GM12878 (cell line): ENCODE results near the gene ZBTB16. TPM values are rescaled to one million over a fixed set of nuclear protein-coding genes. Genes with fewer than 3 reads are reported as not detected.

Experiments
- ATAC-seq: fragments of 200-7000 bp; cut with Tn5 transposase; 3 replicates; pipeline ENCODE4 v1.9.1; 2020; ENCODE audit warnings: mild to moderate bottlenecking, moderate library complexity
- BruUV-seq: library from RNA; stranded (reverse); fragments of 400-500 nt; replicated peaks from 2 replicates; lab custom pipeline; 2021; lab: Mats Ljungman, UMichigan
- CTCF ChIA-PET: fragments of 300-600 bp; sonication (Branson Sonifier 250); formaldehyde crosslinking; extraction: SDS; loops from one replicate; lab custom pipeline; 2021; ENCODE audit warnings: inconsistent platforms; lab: Yijun Ruan, JAX
- POLR2A ChIA-PET: fragments of 350-600 bp; formaldehyde crosslinking; extraction: SDS; loops from one replicate; lab custom pipeline; 2021; ENCODE audit warnings: inconsistent platforms; lab: Charles Lee
- RAD21 ChIA-PET: fragments of 300-600 bp; sonication (Branson Sonifier 250); formaldehyde crosslinking; loops from one replicate; lab custom pipeline; 2023; ENCODE audit warnings: antibody characterized with exemption; ENCODE audit not compliant: unreplicated experiment; lab: Charles Lee
- SMC1A ChIA-PET: fragments of 300-600 bp; sonication (Branson Sonifier 250); formaldehyde crosslinking; loops from one replicate; lab custom pipeline; 2023; ENCODE audit not compliant: unreplicated experiment, uncharacterized antibody; lab: Charles Lee
- DNase-seq: peaks from one replicate; pipeline ENCODE4 v3.0.0-alpha.2; 2011; ENCODE audit warnings: low read depth, low spot score
- FAIRE-seq: peaks from 3 replicates; lab custom pipeline; 2011; peaks lifted over from hg19 to GRCh38; lab: Jason Lieb, UNC
- H2AFZ ChIP-seq: 2 replicates; pipeline ENCODE4 v1.6.0; 2011; ENCODE audit warnings: low read depth, low read length, control low read depth; ENCODE audit not compliant: control insufficient read depth
- H3K27ac ChIP-seq: 2 replicates; pipeline ENCODE4 v1.5.1; 2011; ENCODE audit warnings: control low read depth; ENCODE audit not compliant: control insufficient read depth, insufficient read depth
- H3K27me3 ChIP-seq, 2 experiments: replicated peaks in 1 of 2; 2 replicates each; pipeline versions ENCODE4 v1.6.0 to v1.6.1; 2011; ENCODE audit warnings: low read length in 1 of 2; ENCODE audit not compliant: control insufficient read depth in 2 of 2, insufficient read depth in 2 of 2
- H3K36me3 ChIP-seq, 2 experiments: 2 replicates each; pipeline ENCODE4 v1.5.1; 2011; ENCODE audit warnings: low read length in 1 of 2; ENCODE audit not compliant: control insufficient read depth in 2 of 2, insufficient read depth in 2 of 2
- H3K4me1 ChIP-seq: 2 replicates; pipeline ENCODE4 v1.6.1; 2011; ENCODE audit warnings: mild to moderate bottlenecking, low read length, moderate library complexity, mixed read lengths; ENCODE audit not compliant: control insufficient read depth, insufficient read depth
- H3K4me2 ChIP-seq: 2 replicates; pipeline ENCODE4 v1.6.0; 2011; ENCODE audit warnings: control low read depth; ENCODE audit not compliant: control insufficient read depth, insufficient read depth
- H3K4me3 ChIP-seq: fragments of 200-600 bp; sonication (generic); 2 replicates; pipeline ENCODE4 v1.5.1; 2016
- H3K79me2 ChIP-seq: 2 replicates; pipeline ENCODE4 v1.6.0; 2011; ENCODE audit warnings: low read length; ENCODE audit not compliant: control insufficient read depth, insufficient read depth
- H3K9ac ChIP-seq: 2 replicates; pipeline ENCODE4 v1.8.0; 2011; ENCODE audit warnings: low read length, control low read depth, mixed read lengths; ENCODE audit not compliant: control insufficient read depth, insufficient read depth
- H3K9me3 ChIP-seq: replicated peaks from 3 replicates; pipeline ENCODE4 v1.5.1; 2011; ENCODE audit warnings: mild to moderate bottlenecking, low read length; ENCODE audit not compliant: control insufficient read depth, insufficient read depth
- H4K20me1 ChIP-seq: 2 replicates; pipeline ENCODE4 v1.6.0; 2011; ENCODE audit not compliant: control insufficient read depth, insufficient read depth
- BCLAF1 ChIP-seq: fragments of 450-650 bp; IDR thresholded peaks from 2 replicates; pipeline ENCODE4 v1.6.1; 2017; ENCODE audit warnings: antibody characterized with exemption, mild to moderate bottlenecking, moderate library complexity
- BMI1 ChIP-seq: fragments of 450-650 bp; IDR thresholded peaks from 2 replicates; pipeline ENCODE4 v1.6.1; 2016; ENCODE audit warnings: mild to moderate bottlenecking, moderate library complexity, borderline replicate concordance
- E2F8 ChIP-seq: fragments of 450-650 bp; IDR thresholded peaks from 2 replicates; pipeline ENCODE4 v1.6.1; 2018; ENCODE audit warnings: mild to moderate bottlenecking, low read depth, moderate library complexity; ENCODE audit not compliant: partially characterized antibody
- JUNB ChIP-seq: IDR thresholded peaks from 2 replicates; pipeline ENCODE4 v1.6.1; 2016; ENCODE audit warnings: antibody characterized with exemption, mild to moderate bottlenecking
- MLLT1 ChIP-seq: fragments of 450-650 bp; IDR thresholded peaks from 2 replicates; pipeline ENCODE4 v1.6.1; 2016; ENCODE audit warnings: mild to moderate bottlenecking
- NFIC ChIP-seq: IDR thresholded peaks from 2 replicates; pipeline ENCODE4 v1.6.1; 2012; ENCODE audit warnings: low read depth, mild to moderate bottlenecking, inconsistent platforms, low read length, moderate library complexity
- SIN3A ChIP-seq: IDR thresholded peaks from 2 replicates; pipeline ENCODE4 v1.6.1; 2012; ENCODE audit warnings: low read depth, low read length, improper control_type of control experiment
- SMARCA5 ChIP-seq: fragments of 450-650 bp; IDR thresholded peaks from 2 replicates; pipeline ENCODE4 v1.6.1; 2017; ENCODE audit warnings: mild to moderate bottlenecking
- WGBS: methylation state at CpG from one replicate; pipeline ENCODE4 v1.1.6; 2016; ENCODE audit warnings: low lambda C conversion rate; ENCODE audit not compliant: insufficient replicate concordance, insufficient coverage; ENCODE audit errors: missing lambda C conversion rate; 5-methylcytosine and 5-hydroxymethylcytosine counted together
- in situ Hi-C: fragments of 300-500 bp; cut with MboI; formaldehyde crosslinking; loops from 9 replicates; pipeline ENCODE4 v1.14.3; 2018; ENCODE audit warnings: mixed read lengths
- intact Hi-C: fragments of 100-400 bp; cut with micrococcal nuclease; formaldehyde crosslinking; loops from one replicate; pipeline ENCODE4 v1.14.2; 2022; ENCODE audit not compliant: unreplicated experiment
- polyA plus RNA-seq, 11 experiments: library from polyadenylated mRNA; depleted of rRNA in 4 of 11; unstranded in 6 of 11; stranded (reverse) in 5 of 11; fragments of >200 nt; fragmentation: Nextera tagmentation in 4 of 11; fragmentation: Illumina TruSeq in 1 of 11; extraction: Ambion mirVana in 4 of 11; extraction: Trizol in 1 of 11; gene quantifications; 1 replicate in 1 of 11; 2 replicates in 10 of 11; pipeline versions ENCODE4 v1.2.1 to v1.2.3, GENCODE V29; 2011 to 2016; ENCODE audit warnings: inconsistent platforms in 2 of 11, missing spikeins in 2 of 11, low read depth in 1 of 11
- total RNA-seq, 4 experiments: library from RNA; depleted of rRNA in 3 of 4; stranded (reverse); fragments of >200 nt in 3 of 4; fragmentation: Illumina TruSeq in 1 of 4; extraction: Trizol in 1 of 4; gene quantifications; 2 replicates each; pipeline versions ENCODE4 v1.2.1 to v1.2.3, GENCODE V29; 2013 to 2021
- TF ChIP-seq, protein P1 (sequence below): fragments of 150-350 bp; IDR thresholded peaks from 2 replicates; pipeline ENCODE4 v1.6.1; 2016; ENCODE audit warnings: low read depth, low read length

Gene ZBTB16
- total and polyA plus RNA-seq, 10 of the 15 experiments (the other 5 are each of a cell fraction or from before 2014, with no cell fraction given): 0.38 TPM; not detected in 9

GRCh38 chr11:114218508-114218907, 159.0 kb downstream of the ZBTB16 start:
- ChIA-PET POLR2A (no interaction called here), CTCF (no interaction called here), SMC1A (no interaction called here), RAD21 (no interaction called here)
- WGBS: 17% methylated on average over 3 of the region's 3 CpGs
- TF ChIP-seq, protein P1, sequence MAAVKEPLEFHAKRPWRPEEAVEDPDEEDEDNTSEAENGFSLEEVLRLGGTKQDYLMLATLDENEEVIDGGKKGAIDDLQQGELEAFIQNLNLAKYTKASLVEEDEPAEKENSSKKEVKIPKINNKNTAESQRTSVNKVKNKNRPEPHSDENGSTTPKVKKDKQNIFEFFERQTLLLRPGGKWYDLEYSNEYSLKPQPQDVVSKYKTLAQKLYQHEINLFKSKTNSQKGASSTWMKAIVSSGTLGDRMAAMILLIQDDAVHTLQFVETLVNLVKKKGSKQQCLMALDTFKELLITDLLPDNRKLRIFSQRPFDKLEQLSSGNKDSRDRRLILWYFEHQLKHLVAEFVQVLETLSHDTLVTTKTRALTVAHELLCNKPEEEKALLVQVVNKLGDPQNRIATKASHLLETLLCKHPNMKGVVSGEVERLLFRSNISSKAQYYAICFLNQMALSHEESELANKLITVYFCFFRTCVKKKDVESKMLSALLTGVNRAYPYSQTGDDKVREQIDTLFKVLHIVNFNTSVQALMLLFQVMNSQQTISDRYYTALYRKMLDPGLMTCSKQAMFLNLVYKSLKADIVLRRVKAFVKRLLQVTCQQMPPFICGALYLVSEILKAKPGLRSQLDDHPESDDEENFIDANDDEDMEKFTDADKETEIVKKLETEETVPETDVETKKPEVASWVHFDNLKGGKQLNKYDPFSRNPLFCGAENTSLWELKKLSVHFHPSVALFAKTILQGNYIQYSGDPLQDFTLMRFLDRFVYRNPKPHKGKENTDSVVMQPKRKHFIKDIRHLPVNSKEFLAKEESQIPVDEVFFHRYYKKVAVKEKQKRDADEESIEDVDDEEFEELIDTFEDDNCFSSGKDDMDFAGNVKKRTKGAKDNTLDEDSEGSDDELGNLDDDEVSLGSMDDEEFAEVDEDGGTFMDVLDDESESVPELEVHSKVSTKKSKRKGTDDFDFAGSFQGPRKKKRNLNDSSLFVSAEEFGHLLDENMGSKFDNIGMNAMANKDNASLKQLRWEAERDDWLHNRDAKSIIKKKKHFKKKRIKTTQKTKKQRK: no peak
- TF ChIP-seq SMARCA5 (no peak), NFIC (no peak), SIN3A (no peak), E2F8 (no peak), BCLAF1 (no peak), BMI1 (no peak), MLLT1 (no peak), JUNB (no peak)
- BruUV-seq: no TSS peak
- Histone ChIP-seq H3K4me2 (no peak overlapping the region), H2AFZ (no peak overlapping the region), H3K36me3 (no peaks in the 10 kb centered on the region), H3K27me3 (peaks cover 0 to 3% of the 10 kb centered on the region in 2 experiments; a peak in 2 of 4 replicates), H4K20me1 (no peaks in the 10 kb centered on the region), H3K9me3 (no peaks in the 10 kb centered on the region), H3K27ac (no peak overlapping the region), H3K9ac (no peak overlapping the region), H3K4me3 (no peak overlapping the region), H3K79me2 (no peaks in the 10 kb centered on the region), H3K4me1 (no peaks in the 10 kb centered on the region)
- FAIRE-seq (no peak), DNase-seq (no peak), ATAC-seq (no peak)
- intact Hi-C loops (no loop called here), in situ Hi-C loops (no loop called here)
